Raji (cell line): ENCODE data around the gene POLDIP3.

Experiments used
- POLR2A ChIP-seq: IDR thresholded peaks from 2 replicates; pipeline ENCODE4 v1.6.1; 2011; ENCODE audit warnings: low read depth, low read length, control low read depth; ENCODE audit not compliant: insufficient read depth

Gene POLDIP3

GRCh38 chr22:42553475-42554361 is 61.0 kb downstream of the POLDIP3 start, which contains the start of gene SERHL2:
Gene SERHL2 (plus strand): TSS chr22:42553956. CDS start chr22:42554021, 65 bp downstream.
- TF ChIP-seq POLR2A: peak; percentile 75

- no peak for TF ChIP-seq POLR2A
Measured at GRCh38 chr22:42549331-42550060, 65.2 kb downstream of the POLDIP3 start.

GRCh38 chr22:42548597-42549330 is 65.9 kb downstream of the POLDIP3 start:
- no peak for TF ChIP-seq POLR2A

GRCh38 chr22:42547562-42547961 is 67.1 kb downstream of the POLDIP3 start:
- TF ChIP-seq POLR2A: no peak

- no peak for TF ChIP-seq POLR2A
Measured at GRCh38 chr22:42544686-42545085, 70.0 kb downstream of the POLDIP3 start.

GRCh38 chr22:42537199-42537831 is 77.4 kb downstream of the POLDIP3 start:
- peak; percentile 18; the same call in 1 of the 2 replicates for TF ChIP-seq POLR2A

GRCh38 chr22:42536166-42536565 is 78.5 kb downstream of the POLDIP3 start:
- TF ChIP-seq POLR2A: no peak
